IgD-negative memory B cell (primary cell): Measurements from ENCODE around the gene GRAMD1B. TPM values are rescaled to one million over a fixed set of nuclear protein-coding genes. Genes with fewer than 3 reads are reported as not detected.
A peak's percentile ranks its signal among the peaks of the same experiment; 100 is the strongest.

Experiments
- H3K27ac Mint-ChIP-seq, 3 donors: one replicate each; pipeline ENCODE4 v1.8.0; 2020 to 2022; ENCODE audit warnings: mild to moderate bottlenecking in 3 of 3, mixed read lengths in 3 of 3, moderate library complexity in 1 of 3
- H3K27me3 Mint-ChIP-seq: one replicate; pipeline ENCODE4 v1.8.0; 2021; ENCODE audit warnings: mixed read lengths
- H3K36me3 Mint-ChIP-seq: one replicate; pipeline ENCODE4 v1.8.0; 2020; ENCODE audit warnings: mild to moderate bottlenecking, mixed read lengths
- H3K4me1 Mint-ChIP-seq, 3 donors: one replicate each; pipeline ENCODE4 v1.8.0; 2020 to 2022; ENCODE audit warnings: mixed read lengths in 3 of 3, mild to moderate bottlenecking in 1 of 3
- H3K4me3 Mint-ChIP-seq, 4 donors: one replicate each; pipeline ENCODE4 v1.8.0; 2020 to 2022; ENCODE audit warnings: mild to moderate bottlenecking in 4 of 4, mixed read lengths in 4 of 4, moderate library complexity in 3 of 4
- H3K9me3 Mint-ChIP-seq, 3 donors: one replicate each; pipeline ENCODE4 v1.8.0; 2020 to 2021; ENCODE audit warnings: mixed read lengths in 3 of 3, mild to moderate bottlenecking in 1 of 3
- polyA plus RNA-seq: library from polyadenylated mRNA; unstranded; fragments of 300-500 nt; fragmentation: Illumina TruSeq; gene quantifications from one replicate; pipeline ENCODE4 v1.2.3, GENCODE V29; 2021

GRAMD1B gene
- polyA plus RNA-seq: not detected

GRCh38 chr11:123429913-123430720 is at the start of gene GRAMD1B:
Gene GRAMD1B (plus strand): TSS chr11:123430269. CDS start chr11:123430793, 524 bp downstream.
- H3K27me3 Mint-ChIP-seq: peaks cover 29% of the 10 kb centered on the region
- H3K9me3 Mint-ChIP-seq: no peaks in the 10 kb centered on the region
- no peak within 1 kb of the TSS for H3K27ac Mint-ChIP-seq
- H3K36me3 Mint-ChIP-seq: no peaks in the 10 kb centered on the region
- peak within 1 kb of the TSS in 3 of 4 donors; percentile 57 to 84 (median 75) for H3K4me3 Mint-ChIP-seq
- H3K4me1 Mint-ChIP-seq: peaks cover 0 to 7% (median 2%) of the 10 kb centered on the region in 3 donors

- no peaks in the 10 kb centered on the region for H3K9me3 Mint-ChIP-seq
- no peak overlapping the region for H3K27ac Mint-ChIP-seq
- H3K4me3 Mint-ChIP-seq: no peak overlapping the region
- no peaks in the 10 kb centered on the region for H3K36me3 Mint-ChIP-seq
- H3K27me3 Mint-ChIP-seq: peaks cover 1% of the 10 kb centered on the region
- peaks cover 0 to 2% (median 0%) of the 10 kb centered on the region in 3 donors for H3K4me1 Mint-ChIP-seq
These were observed 48.9 kb upstream of the GRAMD1B start for GRCh38 chr11:123381149-123381548.

GRCh38 chr11:123381817-123382554 is 48.1 kb upstream of the GRAMD1B start:
- Mint-ChIP-seq H3K27me3 (peaks cover 1% of the 10 kb centered on the region), H3K4me1 (peaks cover 0 to 2% (median 0%) of the 10 kb centered on the region in 3 donors), H3K36me3 (no peaks in the 10 kb centered on the region), H3K9me3 (no peaks in the 10 kb centered on the region), H3K4me3 (peak overlapping the region in 1 of 4 donors; percentile 78), H3K27ac (no peak overlapping the region)

- H3K9me3 Mint-ChIP-seq: no peaks in the 10 kb centered on the region
- peaks cover 1% of the 10 kb centered on the region for H3K27me3 Mint-ChIP-seq
- H3K4me3 Mint-ChIP-seq: no peak overlapping the region
- H3K36me3 Mint-ChIP-seq: no peaks in the 10 kb centered on the region
- H3K27ac Mint-ChIP-seq: no peak overlapping the region
- peaks cover 0 to 2% (median 0%) of the 10 kb centered on the region in 3 donors for H3K4me1 Mint-ChIP-seq
These were observed 47.5 kb upstream of the GRAMD1B start for GRCh38 chr11:123382555-123383074.

- H3K27ac Mint-ChIP-seq: no peak overlapping the region
- peaks cover 0 to 2% (median 0%) of the 10 kb centered on the region in 3 donors for H3K4me1 Mint-ChIP-seq
- H3K27me3 Mint-ChIP-seq: peaks cover 3% of the 10 kb centered on the region
- H3K4me3 Mint-ChIP-seq: no peak overlapping the region
- no peaks in the 10 kb centered on the region for H3K9me3 Mint-ChIP-seq
- no peaks in the 10 kb centered on the region for H3K36me3 Mint-ChIP-seq
These were observed 46.0 kb upstream of the GRAMD1B start for GRCh38 chr11:123384116-123384515.

GRCh38 chr11:123386796-123387510 is 43.1 kb upstream of the GRAMD1B start:
- Mint-ChIP-seq H3K9me3 (no peaks in the 10 kb centered on the region), H3K4me3 (no peak overlapping the region), H3K27me3 (peaks cover 2% of the 10 kb centered on the region), H3K36me3 (no peaks in the 10 kb centered on the region), H3K27ac (no peak overlapping the region), H3K4me1 (peaks cover 0 to 2% (median 0%) of the 10 kb centered on the region in 3 donors)

- Mint-ChIP-seq H3K27ac (no peak overlapping the region), H3K27me3 (peaks cover 2% of the 10 kb centered on the region), H3K9me3 (no peaks in the 10 kb centered on the region), H3K36me3 (no peaks in the 10 kb centered on the region), H3K4me1 (no peaks in the 10 kb centered on the region), H3K4me3 (no peak overlapping the region)
These were observed 41.4 kb upstream of the GRAMD1B start for GRCh38 chr11:123388640-123389039.

- H3K27ac Mint-ChIP-seq: no peak overlapping the region
- H3K36me3 Mint-ChIP-seq: no peaks in the 10 kb centered on the region
- H3K4me3 Mint-ChIP-seq: no peak overlapping the region
- H3K4me1 Mint-ChIP-seq: peaks cover 0 to 3% (median 0%) of the 10 kb centered on the region in 3 donors
- H3K9me3 Mint-ChIP-seq: no peaks in the 10 kb centered on the region
- H3K27me3 Mint-ChIP-seq: peaks cover 2% of the 10 kb centered on the region
These were observed 39.9 kb upstream of the GRAMD1B start for GRCh38 chr11:123390146-123390545.

GRCh38 chr11:123391646-123392348 is 38.3 kb upstream of the GRAMD1B start:
- H3K27ac Mint-ChIP-seq: no peak overlapping the region
- no peaks in the 10 kb centered on the region for H3K9me3 Mint-ChIP-seq
- H3K36me3 Mint-ChIP-seq: no peaks in the 10 kb centered on the region
- H3K27me3 Mint-ChIP-seq: peaks cover 2% of the 10 kb centered on the region
- peaks cover 0 to 3% (median 0%) of the 10 kb centered on the region in 3 donors for H3K4me1 Mint-ChIP-seq
- H3K4me3 Mint-ChIP-seq: no peak overlapping the region

GRCh38 chr11:123392431-123392830 is 37.6 kb upstream of the GRAMD1B start:
- peaks cover 0 to 3% (median 0%) of the 10 kb centered on the region in 3 donors for H3K4me1 Mint-ChIP-seq
- no peak overlapping the region for H3K27ac Mint-ChIP-seq
- no peaks in the 10 kb centered on the region for H3K9me3 Mint-ChIP-seq
- no peak overlapping the region for H3K4me3 Mint-ChIP-seq
- no peaks in the 10 kb centered on the region for H3K36me3 Mint-ChIP-seq
- H3K27me3 Mint-ChIP-seq: peaks cover 2% of the 10 kb centered on the region

GRCh38 chr11:123392844-123393243 is 37.2 kb upstream of the GRAMD1B start:
- H3K4me1 Mint-ChIP-seq: peaks cover 0 to 3% (median 0%) of the 10 kb centered on the region in 3 donors
- no peak overlapping the region for H3K4me3 Mint-ChIP-seq

GRCh38 chr11:123393312-123393927 is 36.6 kb upstream of the GRAMD1B start:
- Mint-ChIP-seq H3K4me1 (peaks cover 0 to 3% (median 0%) of the 10 kb centered on the region in 3 donors), H3K4me3 (no peak overlapping the region), H3K9me3 (no peaks in the 10 kb centered on the region), H3K27me3 (peaks cover 2% of the 10 kb centered on the region), H3K27ac (no peak overlapping the region), H3K36me3 (no peaks in the 10 kb centered on the region)

More at GRCh38 chr11:123392844-123393243, 37.2 kb upstream of the GRAMD1B start:
- H3K27me3 Mint-ChIP-seq: peaks cover 2% of the 10 kb centered on the region
- H3K9me3 Mint-ChIP-seq: no peaks in the 10 kb centered on the region
- H3K27ac Mint-ChIP-seq: no peak overlapping the region
- no peaks in the 10 kb centered on the region for H3K36me3 Mint-ChIP-seq

GRCh38 chr11:123404676-123405075 is 25.4 kb upstream of the GRAMD1B start:
- Mint-ChIP-seq H3K9me3 (no peaks in the 10 kb centered on the region), H3K27me3 (peaks cover 7% of the 10 kb centered on the region), H3K4me1 (peaks cover 0 to 2% (median 0%) of the 10 kb centered on the region in 3 donors), H3K36me3 (no peaks in the 10 kb centered on the region), H3K27ac (no peak overlapping the region), H3K4me3 (no peak overlapping the region)

GRCh38 chr11:123405123-123405592 is 24.9 kb upstream of the GRAMD1B start:
- Mint-ChIP-seq H3K9me3 (no peaks in the 10 kb centered on the region), H3K27ac (no peak overlapping the region)

More at GRCh38 chr11:123405123-123405592, 24.9 kb upstream of the GRAMD1B start:
- Mint-ChIP-seq H3K4me1 (peaks cover 0 to 2% (median 0%) of the 10 kb centered on the region in 3 donors), H3K4me3 (no peak overlapping the region), H3K36me3 (no peaks in the 10 kb centered on the region), H3K27me3 (peaks cover 8% of the 10 kb centered on the region)
